Lung (tissue), 12 donors: ENCODE results near the gene ANXA11. TPM values are rescaled to one million over a fixed set of nuclear protein-coding genes. Genes with fewer than 3 reads are reported as not detected.
A peak's percentile ranks its signal among the peaks of the same experiment; 100 is the strongest.

ENCODE experiments used
- ATAC-seq: fragments of 200-7000 bp; cut with Tn5 transposase; one replicate; pipeline ENCODE4 v1.9.1; 2020; ENCODE audit warnings: moderate number of reproducible peaks; ENCODE audit not compliant: insufficient read depth, low FRiP score
- DNase-seq, 3 donors: peaks; one replicate each; pipeline ENCODE4 v3.0.0-alpha.2; 2013 to 2017
- H3K27ac ChIP-seq, 2 donors: one replicate each; pipeline ENCODE4 v1.5.1; 2013; ENCODE audit warnings: mild to moderate bottlenecking in 2 of 2, moderate library complexity in 2 of 2, control low read depth in 1 of 2, inconsistent platforms in 1 of 2, low read depth in 1 of 2, low read length in 1 of 2
- H3K27me3 ChIP-seq, 3 donors: one replicate each; pipeline ENCODE4 v1.5.1; 2013; ENCODE audit warnings: low read length in 2 of 3; ENCODE audit not compliant: control insufficient read depth in 3 of 3, insufficient read depth in 3 of 3
- H3K36me3 ChIP-seq, 4 donors: one replicate each; pipeline ENCODE4 v1.5.1; 2013; ENCODE audit warnings: low read length in 4 of 4, mild to moderate bottlenecking in 1 of 4, moderate library complexity in 1 of 4; ENCODE audit not compliant: control insufficient read depth in 4 of 4, insufficient read depth in 4 of 4
- H3K4me1 ChIP-seq, 5 donors: one replicate each; pipeline ENCODE4 v1.5.1; 2013; ENCODE audit warnings: low read length in 5 of 5, mild to moderate bottlenecking in 2 of 5, moderate library complexity in 1 of 5; ENCODE audit not compliant: control insufficient read depth in 5 of 5, insufficient read depth in 5 of 5
- H3K4me3 ChIP-seq: one replicate; pipeline ENCODE4 v1.5.1; 2013; ENCODE audit warnings: mild to moderate bottlenecking, control low read depth, moderate library complexity
- H3K9ac ChIP-seq, 2 donors: one replicate each; pipeline ENCODE4 v1.5.1; 2013; ENCODE audit warnings: low read length in 2 of 2, control low read depth in 1 of 2; ENCODE audit not compliant: insufficient read depth in 1 of 2
- H3K9me3 ChIP-seq, 4 donors: one replicate each; pipeline ENCODE4 v1.5.1; 2013; ENCODE audit warnings: low read length in 3 of 4, mild to moderate bottlenecking in 1 of 4, moderate library complexity in 1 of 4; ENCODE audit not compliant: control insufficient read depth in 4 of 4, insufficient read depth in 3 of 4
- WGBS, 2 donors: extraction: QIAGEN DNeasy Blood & Tissue Kit; methylation state at CpG; one replicate each; pipeline ENCODE4 v1.1.7; 2013; 5-methylcytosine and 5-hydroxymethylcytosine counted together
- polyA plus RNA-seq, 2 donors: library from polyadenylated mRNA; stranded (reverse); fragments of 200-250 nt; gene quantifications; one replicate each; pipeline ENCODE4 v1.2.1, GENCODE V29; 2013
- total RNA-seq, 2 donors: library from RNA; depleted of rRNA in 1 of 2; stranded (reverse); fragments of >200 nt in 1 of 2; gene quantifications; one replicate each; pipeline ENCODE4 v1.2.1, GENCODE V29; 2014 to 2021
- TF ChIP-seq, protein P1 (sequence below): IDR thresholded peaks from 2 replicates; pipeline ENCODE4 v1.5.1; 2012; ENCODE audit warnings: mild to moderate bottlenecking; ENCODE audit errors: control extremely low read depth, extremely low read depth
- donor health status: control.
- donor health status: control.
- donor health status: Bipolar disorder and iron deficiency.
- donor health status: healthy.
- donor health status: DM: yes; HTN: yes; CAD: no.

ANXA11 gene
- total and polyA plus RNA-seq, 4 donors, result 97.7 to 404 (median 209) TPM

DNA sequence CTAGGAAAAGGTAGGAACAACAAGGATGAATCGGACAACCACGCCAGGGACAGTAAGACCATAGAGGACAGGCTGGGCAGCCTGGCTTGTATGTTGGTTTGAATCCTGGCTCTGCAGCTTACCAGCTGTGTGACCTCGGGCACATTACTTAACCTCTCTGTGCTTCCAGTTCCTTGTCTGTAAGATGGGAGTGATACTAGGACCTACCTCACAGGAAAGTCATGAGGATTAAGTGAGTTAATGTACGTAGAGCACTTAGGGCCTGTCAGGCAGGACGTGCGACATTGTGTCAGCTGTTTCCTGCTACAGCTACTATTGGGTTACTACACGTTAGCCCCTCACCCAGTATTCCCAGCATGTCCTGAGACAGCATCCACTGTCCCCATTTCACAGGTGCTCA lies 40.7 kb downstream of the ANXA11 start:
- peaks cover 0 to 29% (median 0%) of the 10 kb centered on the region in 5 donors for H3K4me1 ChIP-seq
- DNase-seq (no peak), ATAC-seq (no peak)
- peaks cover 0 to 77% (median 16%) of the 10 kb centered on the region in 4 donors for H3K36me3 ChIP-seq
- no peaks in the 10 kb centered on the region for H3K9me3 ChIP-seq
- no peak overlapping the region for H3K4me3 ChIP-seq
- no peaks in the 10 kb centered on the region for H3K27me3 ChIP-seq
- H3K9ac ChIP-seq, result no peak overlapping the region
- WGBS, 2 donors, result 85 to 86% methylated on average over 7 of the region's 7 CpGs
- TF ChIP-seq, protein P1, sequence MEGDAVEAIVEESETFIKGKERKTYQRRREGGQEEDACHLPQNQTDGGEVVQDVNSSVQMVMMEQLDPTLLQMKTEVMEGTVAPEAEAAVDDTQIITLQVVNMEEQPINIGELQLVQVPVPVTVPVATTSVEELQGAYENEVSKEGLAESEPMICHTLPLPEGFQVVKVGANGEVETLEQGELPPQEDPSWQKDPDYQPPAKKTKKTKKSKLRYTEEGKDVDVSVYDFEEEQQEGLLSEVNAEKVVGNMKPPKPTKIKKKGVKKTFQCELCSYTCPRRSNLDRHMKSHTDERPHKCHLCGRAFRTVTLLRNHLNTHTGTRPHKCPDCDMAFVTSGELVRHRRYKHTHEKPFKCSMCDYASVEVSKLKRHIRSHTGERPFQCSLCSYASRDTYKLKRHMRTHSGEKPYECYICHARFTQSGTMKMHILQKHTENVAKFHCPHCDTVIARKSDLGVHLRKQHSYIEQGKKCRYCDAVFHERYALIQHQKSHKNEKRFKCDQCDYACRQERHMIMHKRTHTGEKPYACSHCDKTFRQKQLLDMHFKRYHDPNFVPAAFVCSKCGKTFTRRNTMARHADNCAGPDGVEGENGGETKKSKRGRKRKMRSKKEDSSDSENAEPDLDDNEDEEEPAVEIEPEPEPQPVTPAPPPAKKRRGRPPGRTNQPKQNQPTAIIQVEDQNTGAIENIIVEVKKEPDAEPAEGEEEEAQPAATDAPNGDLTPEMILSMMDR, result no peak
- peak overlapping the region in 1 of 2 donors; percentile 45 for H3K27ac ChIP-seq

DNA sequence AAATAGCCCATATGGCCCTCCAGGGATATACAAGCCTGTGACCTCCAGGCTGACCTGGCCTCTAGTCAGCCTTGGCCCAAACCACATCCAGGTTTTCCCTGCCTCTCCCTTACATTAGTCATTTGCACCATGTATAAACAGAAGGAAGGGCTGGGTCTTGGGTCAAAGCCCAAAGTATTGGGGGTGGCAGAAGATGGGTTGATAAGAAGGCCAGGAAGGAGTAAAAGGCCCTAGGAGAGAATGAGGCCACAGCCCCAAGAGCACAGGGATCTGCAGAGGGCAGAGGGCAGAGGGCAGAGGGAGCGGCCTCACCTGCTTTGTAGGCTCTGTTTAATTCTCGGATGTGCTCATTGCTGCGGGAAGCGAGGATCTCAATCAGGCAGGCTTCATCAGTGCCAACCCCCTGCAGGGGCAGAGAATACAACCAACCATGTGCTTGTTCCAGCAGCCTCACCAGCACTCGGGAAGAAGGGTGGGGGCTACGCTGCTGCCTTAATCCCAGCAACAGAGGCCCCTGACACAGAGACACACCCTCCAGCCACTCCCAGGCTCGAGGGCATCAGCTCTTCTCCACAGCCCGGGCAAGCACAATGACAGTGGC lies 41.5 kb downstream of the ANXA11 start:
- H3K27me3 ChIP-seq, result no peaks in the 10 kb centered on the region
- 77 to 85% methylated on average over 8 of the region's 8 CpGs for WGBS, 2 donors
- H3K9ac ChIP-seq, result no peak overlapping the region
- no peak overlapping the region for H3K4me3 ChIP-seq
- H3K27ac ChIP-seq, result peak overlapping the region in 1 of 2 donors; percentile 15
- no peaks in the 10 kb centered on the region for H3K9me3 ChIP-seq
- peaks cover 0 to 78% (median 14%) of the 10 kb centered on the region in 4 donors for H3K36me3 ChIP-seq
- DNase-seq (no peak), ATAC-seq (no peak)
- peaks cover 0 to 30% (median 5%) of the 10 kb centered on the region in 5 donors for H3K4me1 ChIP-seq
- TF ChIP-seq, protein P1, result no peak

DNA sequence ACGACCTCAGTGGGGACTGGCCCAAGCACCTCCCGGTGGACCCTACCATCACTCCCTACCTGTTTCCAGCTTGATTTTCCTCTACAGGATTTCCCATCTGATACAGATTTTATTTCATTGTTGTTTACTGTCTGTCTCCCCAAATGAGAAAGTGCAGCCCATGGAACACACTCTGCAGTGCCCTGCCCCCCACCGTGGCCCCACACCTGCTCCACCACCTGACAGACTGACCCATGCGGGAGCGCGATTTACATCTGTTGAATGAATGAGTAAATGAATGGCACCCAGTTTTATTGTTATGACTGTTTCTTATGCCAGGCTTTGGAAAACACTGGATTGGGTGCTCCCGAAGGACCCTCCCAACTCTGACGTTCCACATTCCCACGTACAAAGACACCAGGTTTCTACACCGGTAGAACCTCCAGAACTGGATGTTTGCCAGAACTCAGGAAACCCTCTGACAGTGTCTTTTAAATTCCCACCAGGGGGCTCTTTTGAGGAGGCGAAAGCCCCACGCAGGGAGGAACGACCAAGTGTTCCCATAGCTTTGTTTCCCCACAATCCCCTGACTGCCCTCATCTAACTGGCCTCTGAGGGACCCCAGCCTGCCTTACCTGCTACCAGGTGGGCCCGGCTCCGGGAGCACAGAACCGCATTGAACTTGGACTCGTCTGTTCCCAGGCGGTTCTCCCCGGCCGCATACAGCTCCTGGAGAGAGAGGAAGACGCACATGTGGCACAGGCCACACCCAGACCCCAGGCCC lies 43.8 kb downstream of the ANXA11 start:
- peaks cover 7 to 76% (median 22%) of the 10 kb centered on the region in 4 donors for H3K36me3 ChIP-seq
- no peak overlapping the region for H3K27ac ChIP-seq
- WGBS, 2 donors, result 83 to 84% methylated on average over 21 of the region's 21 CpGs
- no peaks in the 10 kb centered on the region for H3K27me3 ChIP-seq
- no peak overlapping the region for H3K4me3 ChIP-seq
- ATAC-seq, result no peak
- DNase-seq, result peak in 2 of 3 donors; percentile 52
- TF ChIP-seq, protein P1, result no peak
- no peak overlapping the region for H3K9ac ChIP-seq
- H3K9me3 ChIP-seq, result no peaks in the 10 kb centered on the region
- H3K4me1 ChIP-seq, result peaks cover 0 to 37% (median 13%) of the 10 kb centered on the region in 5 donors
